Activated T-helper 1 cell treated with anti-CD3 and anti-CD28 coated beads, Interleukin-2, amount 50 U/mL, for 16 hours (primary cell): ENCODE data around the gene GTF3C1.
A peak's percentile ranks its signal among the peaks of the same experiment; 100 is the strongest.
"Not testable (repeated sequence)": the region's sequence is repeated elsewhere in the genome, so short reads cannot be mapped to it uniquely, and the experiment has no call there.

Source experiments
- DNase-seq, 2 donors: peaks; one replicate each; pipeline ENCODE4 v3.0.0-alpha.2; 2020; ENCODE audit warnings: low read depth in 1 of 2, low spot score in 1 of 2

GTF3C1 gene

DNA sequence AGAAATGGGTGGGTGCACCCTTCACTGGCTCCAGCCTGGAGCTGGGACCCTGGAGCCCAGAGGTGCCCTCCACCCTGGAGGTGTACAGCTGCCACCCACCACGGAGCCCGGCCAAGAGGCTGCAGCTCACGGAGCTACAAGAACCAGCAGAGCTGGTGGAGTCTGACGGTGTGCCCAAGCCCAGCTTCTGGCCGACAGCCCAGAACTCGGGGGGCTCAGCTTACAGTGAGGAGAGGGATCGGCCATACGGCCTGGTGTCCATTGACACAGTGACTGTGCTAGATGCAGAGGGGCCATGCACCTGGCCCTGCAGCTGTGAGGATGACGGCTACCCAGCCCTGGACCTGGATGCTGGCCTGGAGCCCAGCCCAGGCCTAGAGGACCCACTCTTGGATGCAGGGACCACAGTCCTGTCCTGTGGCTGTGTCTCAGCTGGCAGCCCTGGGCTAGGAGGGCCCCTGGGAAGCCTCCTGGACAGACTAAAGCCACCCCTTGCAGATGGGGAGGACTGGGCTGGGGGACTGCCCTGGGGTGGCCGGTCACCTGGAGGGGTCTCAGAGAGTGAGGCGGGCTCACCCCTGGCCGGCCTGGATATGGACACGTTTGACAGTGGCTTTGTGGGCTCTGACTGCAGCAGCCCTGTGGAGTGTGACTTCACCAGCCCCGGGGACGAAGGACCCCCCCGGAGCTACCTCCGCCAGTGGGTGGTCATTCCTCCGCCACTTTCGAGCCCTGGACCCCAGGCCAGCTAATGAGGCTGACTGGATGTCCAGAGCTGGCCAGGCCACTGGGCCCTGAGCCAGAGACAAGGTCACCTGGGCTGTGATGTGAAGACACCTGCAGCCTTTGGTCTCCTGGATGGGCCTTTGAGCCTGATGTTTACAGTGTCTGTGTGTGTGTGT lies 100.9 kb downstream of the GTF3C1 start:
- no peak for DNase-seq

DNA sequence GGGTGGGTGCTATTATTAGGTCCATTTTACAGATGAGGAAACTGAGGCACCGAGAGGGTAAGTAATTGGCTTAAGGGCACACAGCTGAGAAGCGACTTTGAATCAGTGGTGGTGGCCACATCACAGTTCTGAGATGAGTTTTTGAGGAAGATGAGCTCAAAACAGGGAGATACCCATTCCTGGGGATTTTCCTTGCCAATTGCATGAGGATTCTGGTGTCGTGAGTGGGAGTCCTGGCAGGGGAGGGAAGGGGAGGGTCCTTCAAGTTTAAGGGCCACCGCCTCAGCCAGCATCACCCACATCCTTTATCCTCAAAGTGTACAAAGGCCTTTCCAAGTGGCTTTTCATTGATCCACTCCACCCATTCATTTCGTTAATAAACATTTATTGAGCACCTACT lies 102.4 kb downstream of the GTF3C1 start:
- DNase-seq, result no peak

DNA sequence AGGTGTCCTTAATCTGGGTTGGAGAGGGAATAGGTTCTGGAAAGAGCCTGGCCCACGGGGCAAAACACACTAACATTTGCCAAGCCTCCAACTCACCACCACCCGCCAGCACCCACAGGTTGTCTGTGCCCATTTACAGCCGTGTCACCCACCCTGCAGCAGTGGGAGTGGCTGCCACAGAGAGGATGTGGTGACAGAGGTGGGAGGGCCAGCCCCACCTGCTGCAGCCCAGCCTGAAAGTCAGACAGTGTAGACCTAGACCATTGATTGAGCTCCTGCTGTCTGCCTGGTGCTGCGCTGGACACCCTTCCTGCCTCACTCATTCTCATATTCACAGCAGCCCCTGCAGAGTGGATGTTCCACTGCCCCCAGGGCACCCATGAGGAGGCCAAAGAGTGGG lies 103.0 kb downstream of the GTF3C1 start:
- DNase-seq, result peak; percentile 49 to 59

DNA sequence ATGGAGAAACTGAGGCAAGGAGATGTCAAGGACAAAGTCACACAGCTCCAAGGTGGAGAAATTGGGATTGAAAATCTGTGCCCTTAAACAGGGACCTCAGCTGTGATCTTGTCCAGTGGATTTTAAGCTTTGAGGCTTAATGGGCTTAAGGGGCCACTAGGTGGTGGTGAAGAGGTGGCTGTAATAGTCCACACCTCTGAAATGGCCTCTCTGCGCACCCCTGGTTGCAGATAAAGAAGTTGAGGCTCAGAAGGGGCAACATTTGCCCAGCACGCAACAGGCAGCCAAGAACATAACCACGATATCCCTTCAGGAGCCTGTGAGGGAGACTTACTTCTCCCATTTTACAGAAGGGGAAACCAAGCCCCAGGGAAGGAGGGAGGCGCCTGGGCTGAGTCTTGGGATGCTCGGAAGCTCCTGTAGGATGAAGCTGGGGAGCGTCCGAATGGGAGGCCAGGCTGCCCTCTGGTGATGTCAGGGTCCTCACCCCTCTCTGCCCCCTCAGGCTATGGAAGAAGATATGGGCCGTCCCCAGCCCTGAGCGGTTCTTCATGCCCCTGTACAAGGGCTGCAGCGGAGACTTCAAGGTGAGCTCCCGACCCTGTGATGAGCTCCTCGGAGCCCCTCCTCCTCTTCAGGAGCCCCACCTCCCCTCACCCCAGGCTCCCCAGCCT lies 104.1 kb downstream of the GTF3C1 start:
- DNase-seq, result no peak

DNA sequence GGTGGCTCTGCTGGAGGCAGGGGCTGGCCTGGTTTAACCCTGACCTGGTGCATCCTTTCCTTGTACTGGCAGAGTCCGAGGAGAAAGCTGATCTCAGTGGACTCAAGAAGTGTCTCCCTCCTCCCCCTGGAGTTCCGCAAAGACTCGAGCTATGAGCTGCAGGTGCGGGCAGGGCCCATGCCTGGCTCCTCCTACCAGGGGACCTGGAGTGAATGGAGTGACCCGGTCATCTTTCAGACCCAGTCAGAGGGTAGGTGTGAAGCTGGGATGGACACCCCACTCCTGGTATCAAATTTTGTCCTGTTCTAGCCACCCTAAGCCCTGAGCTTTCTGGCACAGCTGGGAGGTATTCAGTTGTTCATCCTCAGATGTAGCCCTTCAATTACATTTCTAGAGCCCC lies 105.2 kb downstream of the GTF3C1 start:
- no peak for DNase-seq

DNA sequence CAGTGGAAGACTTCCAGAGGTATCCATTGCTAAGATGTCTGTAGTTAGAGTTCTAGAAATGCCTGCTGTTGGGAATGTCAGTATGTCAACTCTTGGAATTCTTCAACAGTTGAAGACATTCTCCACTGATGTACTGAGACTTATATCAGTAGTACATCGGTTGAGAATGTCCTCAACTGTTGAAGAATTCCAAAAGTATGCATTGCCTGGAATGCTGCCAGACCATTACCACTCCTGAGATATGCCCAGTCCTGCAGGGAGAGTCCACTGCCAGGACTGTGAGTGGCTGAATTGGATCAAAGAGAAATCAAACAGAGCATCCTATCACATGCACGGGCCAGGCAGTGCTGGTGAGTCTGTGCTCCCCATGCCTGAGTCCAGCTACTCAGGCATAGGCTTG lies 105.7 kb downstream of the GTF3C1 start:
- no peak for DNase-seq

DNA sequence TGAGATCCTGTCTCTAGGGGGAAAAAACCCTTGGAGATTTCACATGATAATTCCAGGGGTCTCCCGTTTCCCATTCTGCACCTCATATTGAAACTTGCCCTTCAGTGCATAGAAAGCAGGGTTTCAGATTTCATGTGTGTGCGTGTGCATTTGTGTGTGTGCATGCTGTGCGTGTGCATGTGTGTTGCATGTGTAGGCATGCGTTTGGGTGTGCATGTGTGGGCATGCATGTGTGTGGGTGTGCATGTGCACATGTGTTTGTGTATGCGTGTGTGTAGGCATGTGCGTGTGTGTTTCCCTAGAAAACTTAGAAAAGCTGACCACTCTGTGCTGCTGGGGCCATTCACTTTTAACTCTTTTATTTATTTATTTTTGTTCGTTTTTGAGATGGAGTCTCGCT lies 107.7 kb downstream of the GTF3C1 start:
- no peak for DNase-seq

DNA sequence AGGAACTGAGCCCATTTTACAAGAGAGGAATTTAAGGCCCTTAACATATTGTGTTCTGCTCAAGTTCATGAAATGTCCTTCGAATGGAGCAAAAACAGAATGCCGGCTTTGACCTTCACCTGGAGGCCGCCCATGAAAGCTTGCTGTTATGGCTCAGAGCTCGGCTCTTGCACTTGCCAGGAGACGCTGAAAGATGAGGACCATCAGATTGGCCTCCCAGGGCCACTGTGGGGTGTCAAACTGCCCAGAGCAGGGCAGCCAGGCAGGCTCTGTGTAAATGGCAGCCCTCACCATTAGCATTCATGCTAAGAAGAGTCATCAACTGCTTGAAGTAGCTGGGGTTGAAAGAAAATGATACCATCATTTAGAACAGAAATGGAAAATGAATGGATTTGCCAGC lies 108.4 kb downstream of the GTF3C1 start:
- DNase-seq, result no peak

DNA sequence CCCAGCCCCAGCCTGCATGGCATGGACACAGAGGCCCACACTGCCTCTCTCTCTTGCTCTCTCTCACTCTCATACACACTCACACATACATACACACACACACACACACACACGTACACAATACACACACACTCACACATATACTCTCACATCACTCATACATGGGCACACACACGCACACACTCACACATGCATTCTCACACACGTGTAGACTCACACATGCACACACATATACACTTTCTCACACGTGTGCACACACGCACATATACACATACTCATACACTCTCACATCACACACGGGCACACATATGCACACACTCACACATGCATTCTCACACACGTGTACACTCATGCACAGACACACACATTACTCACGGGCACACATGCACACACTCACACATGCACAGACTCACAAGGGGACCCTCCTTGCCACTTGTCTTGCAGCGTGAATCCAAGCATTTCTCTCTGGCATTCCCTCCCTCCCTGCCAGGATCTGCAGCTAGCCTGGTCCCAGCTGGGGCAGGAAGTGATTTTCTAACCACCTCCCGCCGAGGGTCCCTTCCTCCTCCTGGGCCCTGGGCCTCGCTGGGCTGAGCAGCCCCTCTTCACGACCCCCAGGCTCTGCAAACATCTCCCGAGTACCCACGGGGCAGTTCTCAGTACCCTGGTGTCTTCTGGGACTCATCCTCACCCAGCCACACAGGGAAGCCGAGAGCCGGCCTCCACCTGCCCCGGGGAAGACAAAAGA lies 110.3 kb downstream of the GTF3C1 start:
- no peak for DNase-seq

DNA sequence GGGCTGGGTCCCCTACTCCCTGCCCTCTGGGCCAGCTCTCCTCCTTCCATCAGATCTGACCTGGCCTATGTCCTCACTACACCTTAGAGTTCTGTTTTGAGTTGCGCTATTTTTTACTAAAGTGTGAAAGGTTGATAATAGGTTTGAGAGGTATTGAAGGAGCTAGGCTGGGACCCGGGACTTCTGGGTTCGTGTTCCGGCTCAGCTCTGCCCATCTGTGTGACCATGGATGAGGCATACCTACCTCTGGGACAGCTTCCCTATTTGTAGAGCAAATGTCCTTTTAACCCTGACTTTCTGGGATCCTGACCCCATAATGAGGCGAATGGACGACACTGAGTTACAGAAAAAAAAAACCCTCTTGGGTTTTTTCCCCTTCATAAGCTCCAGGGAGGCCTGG lies 111.8 kb downstream of the GTF3C1 start:
- no peak for DNase-seq

DNA sequence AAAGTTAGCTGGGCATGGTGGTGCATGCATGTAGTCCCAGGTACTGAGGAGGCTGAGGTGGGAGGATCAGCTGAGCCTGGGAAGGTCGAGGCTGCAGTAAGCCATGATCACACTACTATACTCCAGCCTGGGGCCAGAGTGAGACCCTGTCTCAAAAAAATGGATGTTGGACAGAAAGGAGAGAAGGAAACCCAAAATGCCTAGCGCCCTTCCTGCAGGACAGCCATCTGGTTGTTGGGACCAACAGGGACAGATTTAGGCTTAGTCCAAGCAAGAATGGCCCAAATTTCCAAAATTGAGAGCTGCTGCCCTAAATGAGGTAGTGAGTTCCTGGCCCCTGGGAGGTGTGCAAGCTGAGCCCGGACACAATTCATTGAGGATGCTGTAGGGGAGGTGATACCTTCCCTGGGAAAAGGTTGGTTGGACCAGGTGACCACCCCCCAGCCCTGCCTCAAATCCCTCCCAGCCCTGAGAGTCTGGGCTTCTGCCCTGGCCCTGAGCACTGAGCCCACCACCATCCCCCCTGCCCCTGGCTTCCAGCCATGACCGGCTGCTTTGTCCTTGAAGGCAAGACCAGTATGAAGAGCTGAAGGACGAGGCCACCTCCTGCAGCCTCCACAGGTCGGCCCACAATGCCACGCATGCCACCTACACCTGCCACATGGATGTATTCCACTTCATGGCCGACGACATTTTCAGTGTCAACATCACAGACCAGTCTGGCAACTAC lies 112.6 kb downstream of the GTF3C1 start:
- DNase-seq, result no peak

DNA sequence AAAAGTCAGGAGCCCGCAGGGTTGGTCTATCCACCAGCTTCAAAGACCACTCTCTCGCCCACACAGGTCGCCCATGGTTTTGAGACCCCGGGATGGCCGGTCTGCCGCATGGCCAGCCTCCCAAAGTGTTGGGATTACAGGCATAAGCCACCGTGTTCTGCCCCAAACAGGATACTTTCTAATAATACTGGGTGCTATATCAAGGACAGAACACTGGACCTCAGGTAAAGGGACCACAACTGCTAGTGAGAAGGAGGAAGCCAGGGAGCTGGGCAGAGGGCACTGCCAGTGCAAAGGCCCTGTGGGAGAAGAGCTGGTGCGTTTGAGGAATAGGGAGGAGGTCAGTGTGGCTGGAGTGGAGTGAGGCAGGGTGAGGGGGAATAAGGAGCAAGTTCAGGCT lies 113.6 kb downstream of the GTF3C1 start:
- DNase-seq, result no peak

DNA sequence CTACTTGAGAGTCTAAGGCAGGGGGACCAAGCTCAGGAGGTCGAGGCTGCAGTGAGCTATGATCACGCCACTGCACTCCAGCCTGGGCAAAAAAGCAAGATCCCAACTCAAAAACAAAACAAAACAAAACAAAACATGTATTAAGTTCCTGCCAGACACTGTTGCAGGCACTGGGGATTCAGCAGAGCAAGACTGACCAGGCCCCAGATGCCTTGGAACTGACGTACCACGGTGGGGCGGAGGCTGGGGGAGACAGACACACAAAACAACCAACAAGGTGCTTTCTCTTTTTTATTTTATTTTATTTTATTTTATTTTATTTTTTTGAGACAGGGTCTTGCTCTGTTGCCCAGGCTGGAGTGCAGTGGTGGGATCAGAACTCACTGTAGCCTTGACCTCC lies 114.6 kb downstream of the GTF3C1 start:
- DNase-seq, result not testable (repeated sequence)

DNA sequence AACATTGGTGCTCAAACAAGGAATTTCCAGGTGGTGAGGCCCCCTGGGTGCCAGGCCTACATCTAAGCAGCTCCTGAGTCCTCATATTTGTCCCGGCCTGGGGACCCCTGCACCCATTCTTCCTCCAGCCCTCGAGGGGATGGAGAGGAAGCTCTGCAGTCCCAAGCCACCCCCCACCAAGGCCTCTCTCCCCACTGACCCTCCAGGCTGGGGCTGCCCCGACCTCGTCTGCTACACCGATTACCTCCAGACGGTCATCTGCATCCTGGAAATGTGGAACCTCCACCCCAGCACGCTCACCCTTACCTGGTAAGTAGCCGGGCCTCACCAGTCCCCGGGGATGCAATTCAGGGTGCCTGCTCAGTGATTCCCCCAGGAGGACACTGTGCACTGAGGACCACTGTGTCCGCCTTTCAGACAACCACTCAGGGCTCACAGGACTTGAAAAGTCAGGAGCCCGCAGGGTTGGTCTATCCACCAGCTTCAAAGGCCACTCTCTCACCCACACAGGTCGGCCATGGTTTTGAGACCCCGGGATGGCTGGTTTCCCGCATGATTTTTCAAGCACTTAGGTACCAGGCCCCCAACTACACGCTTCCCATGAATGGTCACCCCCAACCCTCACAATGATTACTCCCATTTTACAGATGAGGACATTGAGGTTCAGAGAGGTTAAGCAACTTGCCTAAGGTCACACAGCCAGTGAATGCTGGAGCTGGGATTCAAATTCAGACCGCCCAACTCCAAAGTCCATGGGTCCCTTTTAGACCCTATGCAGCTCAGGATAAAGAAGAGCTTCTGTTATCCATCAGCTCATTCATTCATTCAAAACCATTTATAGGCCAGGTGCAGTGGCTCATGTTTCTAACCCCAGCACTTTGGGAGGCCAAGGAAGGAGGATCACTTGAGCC lies 115.3 kb downstream of the GTF3C1 start:
- no peak for DNase-seq

DNA sequence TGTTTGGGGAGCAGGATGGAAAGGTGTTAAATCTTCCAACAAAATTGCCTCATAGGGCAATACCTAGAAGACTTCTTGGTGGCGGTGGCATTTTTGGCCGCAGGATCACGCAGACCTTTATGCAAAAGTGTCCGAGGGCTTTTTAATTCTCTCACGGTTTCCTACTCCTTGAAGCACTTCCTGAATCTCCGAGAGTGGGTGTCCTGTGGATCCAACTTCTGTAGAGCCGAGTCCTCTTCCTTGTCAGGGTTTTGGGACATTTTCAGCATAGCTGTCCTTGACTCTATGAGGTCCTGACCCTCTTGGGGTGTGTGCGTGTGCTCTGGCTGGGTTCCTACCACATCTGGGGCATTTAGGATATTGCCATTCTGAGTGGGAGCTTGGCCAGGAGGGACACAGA lies 116.1 kb downstream of the GTF3C1 start:
- no peak for DNase-seq

DNA sequence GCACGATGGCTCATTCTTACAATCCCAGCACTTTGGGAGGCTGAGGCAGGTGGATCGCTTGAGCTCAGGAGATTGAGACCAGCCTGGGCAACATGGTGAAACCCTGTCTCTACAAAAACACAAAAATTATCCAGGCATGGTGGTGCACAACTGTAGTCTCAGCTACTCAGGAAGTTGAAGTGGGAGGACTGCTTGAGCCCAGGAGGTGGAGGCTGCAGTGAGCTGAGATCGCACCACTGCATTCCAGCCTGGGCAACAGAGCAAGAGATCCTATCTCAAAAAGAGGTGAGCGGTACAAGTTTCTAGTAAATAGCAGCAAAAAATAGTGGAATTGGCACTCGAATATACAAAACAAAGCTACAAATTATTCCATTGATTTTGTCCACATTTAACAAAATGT lies 116.5 kb downstream of the GTF3C1 start:
- DNase-seq, result not testable (repeated sequence)

DNA sequence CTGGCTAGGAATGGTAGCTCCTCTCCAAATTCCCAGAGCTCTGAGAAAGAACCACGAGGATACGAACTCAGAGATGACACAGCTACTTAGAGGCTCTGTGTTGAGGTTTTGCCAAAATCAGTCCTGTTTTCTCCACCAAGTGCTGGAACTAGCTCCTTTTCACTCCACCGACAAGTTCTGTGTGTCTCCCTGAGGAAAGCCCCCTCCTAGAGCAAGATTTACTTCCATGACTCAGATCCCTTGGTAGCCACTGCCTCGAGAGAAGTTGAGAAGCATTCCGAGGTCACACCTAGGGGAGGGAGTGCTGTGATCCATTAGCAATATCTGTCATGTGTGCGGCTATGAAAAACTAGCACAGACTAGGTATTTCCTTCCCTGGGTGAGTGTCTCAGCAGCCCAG lies 117.2 kb downstream of the GTF3C1 start:
- no peak for DNase-seq

DNA sequence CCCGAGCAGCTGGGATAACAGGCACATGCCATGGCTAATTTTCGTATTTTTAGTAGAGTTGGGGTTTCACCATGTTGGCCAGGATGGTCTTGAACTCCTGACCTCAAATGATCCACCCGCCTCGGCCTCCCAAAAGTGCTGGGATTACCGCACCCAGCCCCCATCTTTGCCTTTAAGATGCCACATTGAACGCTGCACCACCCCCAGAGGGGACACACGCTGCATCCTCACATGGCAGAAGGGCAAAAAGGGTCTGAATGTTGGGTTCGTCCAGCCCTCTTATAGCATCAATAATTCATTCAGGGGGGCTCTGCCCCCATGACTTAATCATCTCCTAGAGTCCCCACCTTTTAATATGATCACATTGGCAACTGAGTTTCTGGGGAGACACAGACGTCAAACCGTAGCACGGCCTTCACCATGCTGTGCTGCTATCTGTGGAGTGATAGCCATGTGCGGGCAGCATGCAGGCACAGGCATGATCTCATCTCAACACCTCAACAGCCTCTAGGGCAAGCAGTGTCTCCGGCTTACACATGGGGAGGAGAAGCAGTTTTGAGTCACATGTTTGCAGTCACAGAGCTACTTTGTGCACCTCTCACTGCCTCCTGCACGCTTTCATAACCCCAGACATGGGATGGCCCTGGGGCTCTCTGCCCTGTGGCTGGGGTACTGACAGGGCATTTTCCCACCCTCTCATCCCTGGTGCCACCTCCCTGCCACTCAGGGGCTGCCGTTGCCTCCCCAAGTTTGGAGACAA lies 117.8 kb downstream of the GTF3C1 start:
- no peak for DNase-seq

DNA sequence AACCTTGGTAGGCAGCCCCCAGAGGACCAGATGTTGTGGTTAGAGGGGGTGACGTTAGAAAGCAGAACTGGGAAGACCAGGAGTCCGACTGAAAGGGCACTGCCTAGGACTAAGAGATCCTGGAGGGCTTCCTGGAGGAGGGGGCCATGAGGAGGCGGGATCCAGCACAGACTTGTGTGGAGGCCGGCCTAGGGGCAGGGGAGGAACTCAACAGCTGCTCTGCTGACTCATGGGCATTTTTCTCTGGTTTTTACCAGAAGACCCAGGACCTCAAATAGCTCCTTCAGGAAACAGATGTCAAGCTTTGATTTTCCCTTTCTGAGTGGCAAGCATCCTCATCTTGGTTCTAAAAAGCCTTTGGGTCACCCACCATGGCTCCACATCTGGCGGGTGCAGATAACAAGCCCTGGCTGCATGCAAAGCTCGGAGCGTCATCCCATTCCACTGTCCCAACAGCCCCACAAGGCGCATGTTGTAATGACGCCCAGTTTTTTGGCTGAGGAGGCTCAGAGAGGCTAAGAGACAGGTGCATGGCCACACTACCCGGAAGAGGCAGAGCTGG lies 118.7 kb downstream of the GTF3C1 start:
- DNase-seq, result no peak
